ENCODE data around the gene SPTBN5.

Gene SPTBN5

DNA sequence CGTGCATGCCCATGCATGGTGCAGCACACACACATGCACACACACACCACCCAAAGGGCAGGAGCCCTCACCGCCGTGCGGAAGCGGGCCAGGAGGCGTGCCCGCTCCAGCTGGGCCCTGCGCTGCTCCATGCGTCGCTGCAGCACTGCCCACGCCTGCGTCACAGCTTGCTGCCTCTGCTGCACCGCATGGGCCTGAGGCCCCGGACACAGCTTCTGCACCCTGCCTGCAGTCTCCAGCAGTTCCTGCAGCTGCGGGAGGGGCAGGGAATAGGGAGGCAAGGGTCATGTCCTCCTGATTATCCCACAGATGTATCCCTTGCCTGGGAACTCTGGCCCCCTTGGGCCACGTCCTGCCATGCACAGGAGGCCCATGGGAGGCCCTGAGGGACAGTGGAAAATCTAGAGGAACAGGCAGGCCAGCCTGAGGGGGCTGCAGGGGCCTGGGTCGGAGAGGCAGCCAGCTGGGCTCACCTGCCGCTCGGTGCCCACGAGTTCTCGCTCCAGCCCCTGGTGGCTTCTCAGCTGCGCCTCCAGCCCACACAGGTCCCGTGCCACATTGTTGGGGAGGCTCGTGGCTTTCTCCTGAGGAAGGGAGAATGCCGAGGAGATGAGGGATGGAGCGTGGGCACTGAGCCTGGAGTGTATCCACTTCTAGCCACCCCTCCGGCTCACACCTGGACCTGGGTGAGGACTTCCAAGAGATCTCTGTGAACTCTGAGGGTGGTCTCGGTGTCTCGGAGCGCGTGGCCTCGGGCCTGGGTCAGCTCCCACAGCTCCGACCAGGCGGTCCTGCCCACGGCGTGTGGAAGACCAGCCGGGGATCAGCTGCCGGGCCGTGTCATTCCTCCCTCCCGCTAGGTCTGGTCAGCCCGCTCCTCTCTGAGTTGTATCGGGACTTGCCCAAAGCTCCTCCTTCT is 23.8 kb downstream of the SPTBN5 start:
- no peaks in the 10 kb centered on the region for H3K79me2 ChIP-seq (ENCODE audit: low read length)
- H3K9me3 ChIP-seq (ENCODE audit: insufficient read depth, low read length) = no peaks in the 10 kb centered on the region
- H3K4me3 ChIP-seq (ENCODE audit: low read length) = no peak overlapping the region
- no peak overlapping the region for H3K27ac ChIP-seq (ENCODE audit: low read length)
- H3K4me2 ChIP-seq (ENCODE audit: low read length) = no peak overlapping the region
- H3K4me1 ChIP-seq (ENCODE audit: low read length) = no peaks in the 10 kb centered on the region
- no peak overlapping the region for H2AFZ ChIP-seq (ENCODE audit: low read depth, low read length)
- H3K27me3 ChIP-seq (ENCODE audit: low read depth, low read length) = peaks cover 10% of the 10 kb centered on the region; the same call in 1 of the 2 replicates
- no peak overlapping the region for H3K9ac ChIP-seq (ENCODE audit: low read length)
- TF ChIP-seq, protein P1, sequence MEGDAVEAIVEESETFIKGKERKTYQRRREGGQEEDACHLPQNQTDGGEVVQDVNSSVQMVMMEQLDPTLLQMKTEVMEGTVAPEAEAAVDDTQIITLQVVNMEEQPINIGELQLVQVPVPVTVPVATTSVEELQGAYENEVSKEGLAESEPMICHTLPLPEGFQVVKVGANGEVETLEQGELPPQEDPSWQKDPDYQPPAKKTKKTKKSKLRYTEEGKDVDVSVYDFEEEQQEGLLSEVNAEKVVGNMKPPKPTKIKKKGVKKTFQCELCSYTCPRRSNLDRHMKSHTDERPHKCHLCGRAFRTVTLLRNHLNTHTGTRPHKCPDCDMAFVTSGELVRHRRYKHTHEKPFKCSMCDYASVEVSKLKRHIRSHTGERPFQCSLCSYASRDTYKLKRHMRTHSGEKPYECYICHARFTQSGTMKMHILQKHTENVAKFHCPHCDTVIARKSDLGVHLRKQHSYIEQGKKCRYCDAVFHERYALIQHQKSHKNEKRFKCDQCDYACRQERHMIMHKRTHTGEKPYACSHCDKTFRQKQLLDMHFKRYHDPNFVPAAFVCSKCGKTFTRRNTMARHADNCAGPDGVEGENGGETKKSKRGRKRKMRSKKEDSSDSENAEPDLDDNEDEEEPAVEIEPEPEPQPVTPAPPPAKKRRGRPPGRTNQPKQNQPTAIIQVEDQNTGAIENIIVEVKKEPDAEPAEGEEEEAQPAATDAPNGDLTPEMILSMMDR (IDR thresholded peaks at IDR 0.05; ENCODE audit: low read depth, low read length) = no peak
- no peak for TF ChIP-seq EZH2phosphoT487 (IDR thresholded peaks at IDR 0.05; ENCODE audit: low read depth)
- H3K36me3 ChIP-seq (replicated peaks; ENCODE audit: low read depth, low read length) = no peaks in the 10 kb centered on the region
- no peaks in the 10 kb centered on the region for H4K20me1 ChIP-seq (ENCODE audit: insufficient read depth, low read length)

GRCh38 chr15:41868321-41868720 is 25.5 kb downstream of the SPTBN5 start:
- H3K27me3 ChIP-seq (ENCODE audit: low read depth, low read length) = peaks cover 7% of the 10 kb centered on the region; the same call in 1 of the 2 replicates
- H3K4me2 ChIP-seq (ENCODE audit: low read length) = no peak overlapping the region
- no peaks in the 10 kb centered on the region for H3K79me2 ChIP-seq (ENCODE audit: low read length)
- H3K4me1 ChIP-seq (ENCODE audit: low read length) = no peaks in the 10 kb centered on the region
- H3K9ac ChIP-seq (ENCODE audit: low read length) = no peak overlapping the region
- H4K20me1 ChIP-seq (ENCODE audit: insufficient read depth, low read length) = no peaks in the 10 kb centered on the region
- H3K9me3 ChIP-seq (ENCODE audit: insufficient read depth, low read length) = no peaks in the 10 kb centered on the region
- no peak overlapping the region for H2AFZ ChIP-seq (ENCODE audit: low read depth, low read length)
- no peak overlapping the region for H3K4me3 ChIP-seq (ENCODE audit: low read length)
- H3K27ac ChIP-seq (ENCODE audit: low read length) = no peak overlapping the region
- no peak for TF ChIP-seq EZH2phosphoT487 (IDR thresholded peaks at IDR 0.05; ENCODE audit: low read depth)
- TF ChIP-seq, protein P1 (IDR thresholded peaks at IDR 0.05; ENCODE audit: low read depth, low read length) = no peak
- no peaks in the 10 kb centered on the region for H3K36me3 ChIP-seq (replicated peaks; ENCODE audit: low read depth, low read length)

DNA sequence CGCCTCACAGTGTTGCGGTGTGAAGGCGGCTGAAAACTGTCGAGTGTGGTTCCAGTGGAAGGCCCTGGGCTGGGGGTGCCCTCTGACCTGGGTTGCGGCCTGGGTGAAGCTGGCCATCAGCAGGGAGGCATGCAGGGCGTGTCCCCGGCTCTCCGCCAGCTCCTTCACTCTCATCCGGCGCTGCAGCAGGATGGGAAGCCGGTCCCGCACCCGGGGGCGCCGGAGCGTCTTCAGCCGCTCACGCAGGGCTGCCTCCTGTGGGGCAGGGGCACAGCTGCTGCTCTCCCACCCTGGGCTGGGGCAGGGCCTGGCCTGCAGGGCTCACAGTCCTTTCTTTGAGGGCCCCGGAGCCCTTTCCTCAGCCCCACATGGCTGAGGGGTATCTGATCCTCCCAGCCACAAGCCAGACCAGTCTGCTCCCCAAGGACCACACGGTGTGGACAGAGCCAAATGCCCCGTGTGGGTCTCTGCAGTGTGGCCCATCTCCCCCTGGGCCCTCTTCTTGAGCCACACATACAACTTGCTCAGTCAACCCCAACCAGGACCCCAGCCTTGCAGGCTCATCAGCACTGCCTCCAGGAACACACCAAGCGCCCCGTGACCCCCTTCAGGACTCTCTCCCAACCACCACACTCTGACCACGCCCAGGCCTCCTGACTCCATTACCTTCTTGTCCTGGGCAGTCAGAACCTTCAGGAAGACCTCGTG is 26.8 kb downstream of the SPTBN5 start:
- Histone ChIP-seq H3K4me1 (ENCODE audit: low read length) (no peaks in the 10 kb centered on the region), H3K9ac (ENCODE audit: low read length) (no peak overlapping the region), H4K20me1 (ENCODE audit: insufficient read depth, low read length) (no peaks in the 10 kb centered on the region), H3K79me2 (ENCODE audit: low read length) (no peaks in the 10 kb centered on the region), H3K36me3 (replicated peaks; ENCODE audit: low read depth, low read length) (no peaks in the 10 kb centered on the region), H2AFZ (ENCODE audit: low read depth, low read length) (no peak overlapping the region), H3K9me3 (ENCODE audit: insufficient read depth, low read length) (no peaks in the 10 kb centered on the region), H3K27ac (ENCODE audit: low read length) (no peak overlapping the region), H3K4me2 (ENCODE audit: low read length) (no peak overlapping the region), H3K27me3 (ENCODE audit: low read depth, low read length) (no peaks in the 10 kb centered on the region), H3K4me3 (ENCODE audit: low read length) (no peak overlapping the region)
- TF ChIP-seq, protein P1 (IDR thresholded peaks at IDR 0.05; ENCODE audit: low read depth, low read length) = no peak
- no peak for TF ChIP-seq EZH2phosphoT487 (IDR thresholded peaks at IDR 0.05; ENCODE audit: low read depth)

- Histone ChIP-seq H3K27ac (ENCODE audit: low read length) (no peak overlapping the region), H4K20me1 (ENCODE audit: insufficient read depth, low read length) (no peaks in the 10 kb centered on the region), H3K79me2 (ENCODE audit: low read length) (no peaks in the 10 kb centered on the region), H3K27me3 (ENCODE audit: low read depth, low read length) (no peaks in the 10 kb centered on the region), H3K9ac (ENCODE audit: low read length) (no peak overlapping the region), H2AFZ (ENCODE audit: low read depth, low read length) (no peak overlapping the region), H3K36me3 (replicated peaks; ENCODE audit: low read depth, low read length) (no peaks in the 10 kb centered on the region), H3K9me3 (ENCODE audit: insufficient read depth, low read length) (no peaks in the 10 kb centered on the region), H3K4me2 (ENCODE audit: low read length) (no peak overlapping the region), H3K4me3 (ENCODE audit: low read length) (no peak overlapping the region), H3K4me1 (ENCODE audit: low read length) (no peaks in the 10 kb centered on the region)
- TF ChIP-seq, protein P1 (IDR thresholded peaks at IDR 0.05; ENCODE audit: low read depth, low read length) = no peak
- no peak for TF ChIP-seq EZH2phosphoT487 (IDR thresholded peaks at IDR 0.05; ENCODE audit: low read depth)
These were observed 27.6 kb downstream of the SPTBN5 start for GRCh38 chr15:41866263-41866703.
